CD14-positive monocyte (primary cell): ENCODE measurements around the gene AQP12A. TPM values are rescaled to one million over a fixed set of nuclear protein-coding genes. Genes with fewer than 3 reads are reported as not detected.

Experiments
- DNase-seq, 3 donors: peaks; one replicate each; pipeline ENCODE4 v3.0.0-alpha.2; 2011 to 2022
- H2AFZ ChIP-seq: 2 replicates; pipeline ENCODE4 v1.6.0; 2012; ENCODE audit warnings: mild to moderate bottlenecking, low read depth, low read length, inconsistent platforms; ENCODE audit not compliant: insufficient read depth, poor library complexity, severe bottlenecking
- H3K27ac ChIP-seq, 2 donors: 1 replicate in 1 of 2; 2 replicates in 1 of 2; pipeline ENCODE4 v1.5.1; 2012 to 2013; ENCODE audit warnings: low read length in 2 of 2, control low read depth in 1 of 2, inconsistent platforms in 1 of 2, low read depth in 1 of 2, mild to moderate bottlenecking in 1 of 2
- H3K27me3 ChIP-seq, 2 donors: one replicate each; pipeline versions ENCODE4 v1.6.0 to v1.6.1; 2011 to 2013; ENCODE audit warnings: low read length in 2 of 2; ENCODE audit not compliant: control insufficient read depth in 2 of 2, insufficient read depth in 2 of 2
- H3K36me3 ChIP-seq, 2 donors: replicated peaks in 1 of 2; 1 replicate in 1 of 2; 2 replicates in 1 of 2; pipeline versions ENCODE4 v1.5.1 to v1.6.1; 2012 to 2013; ENCODE audit warnings: low read length in 2 of 2, control low read depth in 1 of 2, inconsistent platforms in 1 of 2, mild to moderate bottlenecking in 1 of 2; ENCODE audit not compliant: insufficient read depth in 2 of 2, control insufficient read depth in 1 of 2
- H3K4me1 ChIP-seq, 2 donors: 1 replicate in 1 of 2; 2 replicates in 1 of 2; pipeline versions ENCODE4 v1.5.1 to v1.6.1; 2012 to 2013; ENCODE audit warnings: low read length in 2 of 2, control low read depth in 1 of 2, inconsistent platforms in 1 of 2, mild to moderate bottlenecking in 1 of 2, moderate library complexity in 1 of 2; ENCODE audit not compliant: insufficient read depth in 2 of 2, control insufficient read depth in 1 of 2
- H3K4me2 ChIP-seq: replicated peaks from 2 replicates; pipeline ENCODE3; 2012; ENCODE audit warnings: low read length, moderate library complexity, mild to moderate bottlenecking; ENCODE audit not compliant: poor library complexity, severe bottlenecking; ENCODE audit errors: extremely low read depth
- H3K4me3 ChIP-seq, 3 experiments: fragments of 200-600 bp in 1 of 3; sonication (generic) in 1 of 3; replicated peaks in 1 of 3; 1 replicate in 2 of 3; 2 replicates in 1 of 3; pipeline ENCODE4 v1.5.1; 2011 to 2013; ENCODE audit warnings: low read length in 3 of 3, mild to moderate bottlenecking in 3 of 3, control low read depth in 2 of 3, low read depth in 2 of 3, inconsistent platforms in 1 of 3, moderate library complexity in 1 of 3
- H3K79me2 ChIP-seq: 2 replicates; pipeline ENCODE4 v1.6.0; 2012; ENCODE audit warnings: mild to moderate bottlenecking, control low read depth, inconsistent platforms, low read length, moderate library complexity; ENCODE audit not compliant: insufficient read depth
- H3K9ac ChIP-seq: 2 replicates; pipeline ENCODE4 v1.6.0; 2017; ENCODE audit warnings: low read length, mild to moderate bottlenecking; ENCODE audit not compliant: insufficient read depth, poor library complexity, severe bottlenecking
- H3K9me3 ChIP-seq, 2 donors: replicated peaks in 1 of 2; 1 replicate in 1 of 2; 2 replicates in 1 of 2; pipeline versions ENCODE4 v1.5.1 to v1.6.1; 2012 to 2013; ENCODE audit warnings: low read length in 2 of 2, control low read depth in 1 of 2; ENCODE audit not compliant: control insufficient read depth in 1 of 2, insufficient read depth in 1 of 2
- H4K20me1 ChIP-seq: 2 replicates; pipeline ENCODE4 v1.6.0; 2012; ENCODE audit warnings: mild to moderate bottlenecking, low read length, control low read depth, moderate library complexity; ENCODE audit not compliant: insufficient read depth
- H3K27ac Mint-ChIP-seq, 7 donors: one replicate each; pipeline ENCODE4 v1.8.0; 2020; ENCODE audit warnings: mild to moderate bottlenecking in 7 of 7, mixed read lengths in 7 of 7, moderate library complexity in 6 of 7, inconsistent platforms in 2 of 7
- H3K27me3 Mint-ChIP-seq, 3 donors: one replicate each; pipeline ENCODE4 v1.8.0; 2021 to 2022; ENCODE audit warnings: low read depth in 3 of 3, mild to moderate bottlenecking in 3 of 3, mixed read lengths in 3 of 3, moderate library complexity in 3 of 3, inconsistent platforms in 1 of 3
- H3K36me3 Mint-ChIP-seq, 2 donors: one replicate each; pipeline ENCODE4 v1.8.0; 2020; ENCODE audit warnings: mixed read lengths in 2 of 2, inconsistent platforms in 1 of 2, mild to moderate bottlenecking in 1 of 2
- H3K4me1 Mint-ChIP-seq: one replicate; pipeline ENCODE4 v1.8.0; 2020; ENCODE audit warnings: mild to moderate bottlenecking, mixed read lengths
- H3K4me3 Mint-ChIP-seq, 2 donors: one replicate each; pipeline ENCODE4 v1.8.0; 2020; ENCODE audit warnings: mild to moderate bottlenecking in 2 of 2, mixed read lengths in 2 of 2, moderate library complexity in 1 of 2
- H3K9me3 Mint-ChIP-seq, 7 donors: one replicate each; pipeline ENCODE4 v1.8.0; 2020 to 2022; ENCODE audit warnings: mixed read lengths in 7 of 7, mild to moderate bottlenecking in 6 of 7, moderate library complexity in 6 of 7, inconsistent platforms in 2 of 7
- WGBS: methylation state at CpG from one replicate; pipeline ENCODE4 v1.1.5; 2013; ENCODE audit warnings: missing lambda C conversion rate; ENCODE audit not compliant: insufficient coverage; 5-methylcytosine and 5-hydroxymethylcytosine counted together
- intact Hi-C, 2 donors: fragments of 100-400 bp; cut with micrococcal nuclease; formaldehyde crosslinking; loops; one replicate each; pipeline versions ENCODE4 v1.15.0 to v1.15.1; 2023
- polyA plus RNA-seq, 3 donors: library from polyadenylated mRNA; depleted of rRNA in 1 of 3; unstranded in 2 of 3; stranded (reverse) in 1 of 3; fragments of 300-500 nt in 2 of 3; fragments of >200 nt in 1 of 3; fragmentation: Illumina TruSeq in 2 of 3; gene quantifications; 1 replicate in 2 of 3; 2 replicates in 1 of 3; pipeline ENCODE4 v1.2.3, GENCODE V29; 2012 to 2021
- TF ChIP-seq, protein P1 (sequence below): fragments of 200-600 bp; IDR thresholded peaks from one replicate; pipeline ENCODE4 v1.8.0; 2022; ENCODE audit warnings: antibody characterized with exemption, mild to moderate bottlenecking

Gene AQP12A
- polyA plus RNA-seq, 3 donors = not detected

DNA sequence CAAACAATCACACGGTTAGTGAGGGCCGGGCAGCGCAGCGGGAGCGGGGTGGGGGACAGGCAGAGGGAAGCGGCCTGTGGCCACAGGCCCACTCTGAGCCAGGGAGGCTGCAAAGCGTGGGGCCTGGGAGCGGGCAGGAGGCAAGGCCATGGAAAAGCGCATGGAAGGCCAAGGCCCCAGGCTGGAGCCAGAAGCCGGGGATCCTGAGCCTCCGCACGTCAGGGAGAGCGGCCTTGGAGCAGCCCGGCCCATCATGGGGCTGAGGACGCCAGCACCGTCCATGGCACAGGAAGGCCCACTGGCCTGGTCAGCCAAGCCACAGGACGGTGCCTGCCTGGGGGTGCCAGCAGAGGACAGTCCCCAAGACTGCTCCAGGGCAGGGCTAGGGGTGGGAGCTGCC, 43.1 kb downstream of the AQP12A start:
- no peak overlapping the region for H3K4me2 ChIP-seq
- peaks cover 4 to 12% (median 12%) of the 10 kb centered on the region in 3 donors for H3K27me3 Mint-ChIP-seq
- H4K20me1 ChIP-seq = no peaks in the 10 kb centered on the region
- H3K36me3 Mint-ChIP-seq = no peaks in the 10 kb centered on the region
- DNase-seq = no peak
- TF ChIP-seq, protein P1, sequence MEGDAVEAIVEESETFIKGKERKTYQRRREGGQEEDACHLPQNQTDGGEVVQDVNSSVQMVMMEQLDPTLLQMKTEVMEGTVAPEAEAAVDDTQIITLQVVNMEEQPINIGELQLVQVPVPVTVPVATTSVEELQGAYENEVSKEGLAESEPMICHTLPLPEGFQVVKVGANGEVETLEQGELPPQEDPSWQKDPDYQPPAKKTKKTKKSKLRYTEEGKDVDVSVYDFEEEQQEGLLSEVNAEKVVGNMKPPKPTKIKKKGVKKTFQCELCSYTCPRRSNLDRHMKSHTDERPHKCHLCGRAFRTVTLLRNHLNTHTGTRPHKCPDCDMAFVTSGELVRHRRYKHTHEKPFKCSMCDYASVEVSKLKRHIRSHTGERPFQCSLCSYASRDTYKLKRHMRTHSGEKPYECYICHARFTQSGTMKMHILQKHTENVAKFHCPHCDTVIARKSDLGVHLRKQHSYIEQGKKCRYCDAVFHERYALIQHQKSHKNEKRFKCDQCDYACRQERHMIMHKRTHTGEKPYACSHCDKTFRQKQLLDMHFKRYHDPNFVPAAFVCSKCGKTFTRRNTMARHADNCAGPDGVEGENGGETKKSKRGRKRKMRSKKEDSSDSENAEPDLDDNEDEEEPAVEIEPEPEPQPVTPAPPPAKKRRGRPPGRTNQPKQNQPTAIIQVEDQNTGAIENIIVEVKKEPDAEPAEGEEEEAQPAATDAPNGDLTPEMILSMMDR = no peak
- intact Hi-C loops = loop anchor here in 1 of 2 donors (10.0 kb wide), 1 partner anchor 220 kb away; no protein-coding TSS in a partner anchor
- WGBS = 97% methylated on average over 17 of the region's 17 CpGs
- no peaks in the 10 kb centered on the region for H3K36me3 ChIP-seq
- H3K27ac Mint-ChIP-seq = no peak overlapping the region
- H3K4me3 Mint-ChIP-seq = no peak overlapping the region
- no peaks in the 10 kb centered on the region for H3K79me2 ChIP-seq
- H3K27me3 ChIP-seq = no peaks in the 10 kb centered on the region
- H3K4me3 ChIP-seq = no peak overlapping the region
- H2AFZ ChIP-seq = no peak overlapping the region
- H3K9me3 Mint-ChIP-seq = peaks cover 0 to 1% (median 0%) of the 10 kb centered on the region in 7 donors
- no peaks in the 10 kb centered on the region for H3K4me1 ChIP-seq
- H3K9me3 ChIP-seq = no peaks in the 10 kb centered on the region
- no peak overlapping the region for H3K27ac ChIP-seq
- no peak overlapping the region for H3K9ac ChIP-seq
- H3K4me1 Mint-ChIP-seq = no peaks in the 10 kb centered on the region

DNA sequence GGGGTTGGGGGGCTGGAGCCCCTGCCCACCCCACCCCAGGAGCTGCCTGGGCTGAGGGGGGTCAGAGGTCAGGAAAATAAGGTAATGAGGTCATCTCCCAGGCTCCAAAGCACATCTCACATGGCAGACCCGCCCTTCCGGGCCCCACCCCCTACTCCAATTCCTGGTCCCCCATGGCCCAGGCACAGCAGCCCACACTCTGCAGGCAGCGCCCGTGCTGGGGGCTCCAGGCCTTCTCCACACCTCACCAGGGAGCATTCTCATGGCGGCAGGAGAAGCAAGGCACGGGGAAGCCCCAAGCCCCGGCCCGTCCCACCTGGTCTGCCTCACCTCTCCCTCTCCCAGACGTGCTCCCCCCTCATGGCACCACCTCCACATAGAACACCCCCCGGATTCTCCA, 43.8 kb downstream of the AQP12A start:
- peaks cover 5 to 12% (median 12%) of the 10 kb centered on the region in 3 donors for H3K27me3 Mint-ChIP-seq
- peaks cover 0 to 1% (median 0%) of the 10 kb centered on the region in 7 donors for H3K9me3 Mint-ChIP-seq
- 88% methylated on average over 9 of the region's 10 CpGs for WGBS
- no peaks in the 10 kb centered on the region for H3K36me3 Mint-ChIP-seq
- H3K27ac Mint-ChIP-seq = no peak overlapping the region
- no peak overlapping the region for H2AFZ ChIP-seq
- H3K4me3 Mint-ChIP-seq = no peak overlapping the region
- H3K27me3 ChIP-seq = no peaks in the 10 kb centered on the region
- H3K4me1 ChIP-seq = no peaks in the 10 kb centered on the region
- no peaks in the 10 kb centered on the region for H3K4me1 Mint-ChIP-seq
- no peak overlapping the region for H3K9ac ChIP-seq
- no peaks in the 10 kb centered on the region for H3K79me2 ChIP-seq
- no peak overlapping the region for H3K4me3 ChIP-seq
- TF ChIP-seq, protein P1 = no peak
- H4K20me1 ChIP-seq = no peaks in the 10 kb centered on the region
- no peak overlapping the region for H3K27ac ChIP-seq
- H3K9me3 ChIP-seq = no peaks in the 10 kb centered on the region
- H3K4me2 ChIP-seq = no peak overlapping the region
- H3K36me3 ChIP-seq = no peaks in the 10 kb centered on the region
- DNase-seq = no peak
- intact Hi-C loops = loop anchor here in 1 of 2 donors (10.0 kb wide), 1 partner anchor 221 kb away; no protein-coding TSS in a partner anchor
